Tracheal epithelial cell (primary cell): ENCODE results near the gene ASTE1. TPM values are rescaled to one million over a fixed set of nuclear protein-coding genes. Genes with fewer than 3 reads are reported as not detected.

Source experiments
- total RNA-seq: library from RNA; depleted of rRNA; stranded (reverse); fragments of >200 nt; gene quantifications from 2 replicates; pipeline ENCODE4 v1.2.1, GENCODE V29; 2014

The ASTE1 gene, protein sequence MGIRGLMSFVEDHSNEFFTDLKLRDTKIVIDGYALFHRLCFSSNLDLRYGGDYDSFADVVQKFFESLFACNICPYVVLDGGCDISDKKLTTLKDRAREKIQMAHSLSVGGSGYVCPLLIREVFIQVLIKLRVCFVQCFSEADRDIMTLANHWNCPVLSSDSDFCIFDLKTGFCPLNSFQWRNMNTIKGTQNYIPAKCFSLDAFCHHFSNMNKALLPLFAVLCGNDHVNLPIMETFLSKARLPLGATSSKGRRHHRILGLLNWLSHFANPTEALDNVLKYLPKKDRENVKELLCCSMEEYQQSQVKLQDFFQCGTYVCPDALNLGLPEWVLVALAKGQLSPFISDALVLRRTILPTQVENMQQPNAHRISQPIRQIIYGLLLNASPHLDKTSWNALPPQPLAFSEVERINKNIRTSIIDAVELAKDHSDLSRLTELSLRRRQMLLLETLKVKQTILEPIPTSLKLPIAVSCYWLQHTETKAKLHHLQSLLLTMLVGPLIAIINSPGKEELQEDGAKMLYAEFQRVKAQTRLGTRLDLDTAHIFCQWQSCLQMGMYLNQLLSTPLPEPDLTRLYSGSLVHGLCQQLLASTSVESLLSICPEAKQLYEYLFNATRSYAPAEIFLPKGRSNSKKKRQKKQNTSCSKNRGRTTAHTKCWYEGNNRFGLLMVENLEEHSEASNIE
- 4.3 and 5.1 TPM in 2 replicates for total RNA-seq

DNA sequence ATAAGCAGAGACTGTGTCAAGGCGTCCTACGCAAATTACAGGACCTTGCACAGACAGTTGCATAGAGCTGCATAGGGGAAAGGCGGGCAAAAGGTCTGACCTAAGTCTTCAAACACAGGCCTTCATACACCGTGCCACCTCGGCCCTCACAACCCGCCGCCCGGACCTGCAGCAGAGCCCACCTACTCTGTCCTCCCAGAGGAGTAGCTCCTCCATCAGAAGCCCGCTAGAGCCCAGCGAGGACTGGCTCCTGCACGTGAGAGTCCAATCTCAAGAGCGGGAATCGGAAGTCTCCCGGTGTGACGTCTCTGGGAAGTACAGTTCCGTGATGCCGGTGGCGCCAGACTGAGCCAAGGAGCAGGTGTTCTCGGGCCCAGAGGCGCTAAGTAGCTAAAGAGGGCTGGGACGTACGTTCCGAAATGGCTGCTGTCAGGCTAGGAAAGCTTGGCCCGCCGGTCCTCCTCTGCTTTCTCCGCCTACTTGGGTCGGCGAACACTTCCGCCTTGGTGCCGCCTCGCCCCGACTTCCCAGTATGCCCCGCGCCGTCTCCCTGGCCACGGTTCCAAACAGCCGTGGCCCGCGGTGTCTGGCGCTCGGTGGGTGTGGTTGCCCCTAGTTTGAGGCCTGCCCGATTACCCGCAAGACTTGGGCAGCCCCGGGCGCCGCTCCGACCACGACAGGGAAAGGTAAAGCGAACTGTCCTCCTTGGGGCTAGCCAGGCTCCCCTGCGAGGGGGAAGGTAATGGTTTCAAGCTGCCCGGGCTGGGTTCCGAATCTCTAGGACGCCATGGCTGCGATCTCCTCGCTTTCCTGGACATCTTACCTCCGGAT, at the start of gene ASTE1, which contains the start of gene NEK11:
Gene ASTE1, minus strand, starts transcription at position 505 of the 831 bp plus-strand sequence. CDS start 1,519 bp downstream, outside the sequence.
Gene NEK11, plus strand, starts transcription at position 557 of the 831 bp plus-strand sequence. CDS start 2,832 bp downstream, outside the sequence.

Other genes starting within 250 kb of the ASTE1 start
- gene ATP2C1, start 132.7 kb downstream of the ASTE1 start, total RNA-seq: 95.9 and 147 TPM in 2 replicates
- gene NEK11, start 52 bp upstream of the ASTE1 start, total RNA-seq: 4.3 and 7.0 TPM in 2 replicates